A549 treated with AZD9567 at 1 μM for 4 hours (cell line): Measurements from ENCODE around the gene HMOX1. TPM values are rescaled to one million over a fixed set of nuclear protein-coding genes. Genes with fewer than 3 reads are reported as not detected.

Experiments
- total RNA-seq: library from RNA; stranded (reverse); fragments of 200-300 nt; extraction: Qiagen RNA extraction; gene quantifications from 5 replicates; pipeline ENCODE4 v1.2.3, GENCODE V29; 2022; ENCODE audit not compliant: insufficient read depth

The HMOX1 gene, protein sequence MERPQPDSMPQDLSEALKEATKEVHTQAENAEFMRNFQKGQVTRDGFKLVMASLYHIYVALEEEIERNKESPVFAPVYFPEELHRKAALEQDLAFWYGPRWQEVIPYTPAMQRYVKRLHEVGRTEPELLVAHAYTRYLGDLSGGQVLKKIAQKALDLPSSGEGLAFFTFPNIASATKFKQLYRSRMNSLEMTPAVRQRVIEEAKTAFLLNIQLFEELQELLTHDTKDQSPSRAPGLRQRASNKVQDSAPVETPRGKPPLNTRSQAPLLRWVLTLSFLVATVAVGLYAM
- total RNA-seq = 328 to 532 TPM (median 355 TPM) in 5 replicates

DNA sequence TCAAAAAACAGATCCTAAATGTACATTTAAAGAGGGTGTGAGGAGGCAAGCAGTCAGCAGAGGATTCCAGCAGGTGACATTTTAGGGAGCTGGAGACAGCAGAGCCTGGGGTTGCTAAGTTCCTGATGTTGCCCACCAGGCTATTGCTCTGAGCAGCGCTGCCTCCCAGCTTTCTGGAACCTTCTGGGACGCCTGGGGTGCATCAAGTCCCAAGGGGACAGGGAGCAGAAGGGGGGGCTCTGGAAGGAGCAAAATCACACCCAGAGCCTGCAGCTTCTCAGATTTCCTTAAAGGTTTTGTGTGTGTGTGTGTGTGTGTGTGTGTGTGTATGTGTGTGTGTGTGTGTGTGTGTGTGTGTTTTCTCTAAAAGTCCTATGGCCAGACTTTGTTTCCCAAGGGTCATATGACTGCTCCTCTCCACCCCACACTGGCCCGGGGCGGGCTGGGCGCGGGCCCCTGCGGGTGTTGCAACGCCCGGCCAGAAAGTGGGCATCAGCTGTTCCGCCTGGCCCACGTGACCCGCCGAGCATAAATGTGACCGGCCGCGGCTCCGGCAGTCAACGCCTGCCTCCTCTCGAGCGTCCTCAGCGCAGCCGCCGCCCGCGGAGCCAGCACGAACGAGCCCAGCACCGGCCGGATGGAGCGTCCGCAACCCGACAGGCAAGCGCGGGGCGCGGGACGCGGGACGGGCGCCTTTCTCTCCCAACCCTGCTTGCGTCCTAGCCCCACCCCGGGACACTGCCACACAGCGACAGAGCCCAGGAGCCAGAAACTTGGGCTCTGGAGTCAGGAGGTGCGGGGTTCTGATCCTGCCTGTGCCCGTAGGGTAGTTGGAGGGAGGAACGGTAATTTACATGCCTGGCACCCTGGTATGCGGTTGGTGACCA, at the start of gene HMOX1:
Gene HMOX1, plus strand, starts transcription at position 560 of the 887 bp plus-strand sequence. Its CDS starts 78 bp downstream, at position 638.

DNA sequence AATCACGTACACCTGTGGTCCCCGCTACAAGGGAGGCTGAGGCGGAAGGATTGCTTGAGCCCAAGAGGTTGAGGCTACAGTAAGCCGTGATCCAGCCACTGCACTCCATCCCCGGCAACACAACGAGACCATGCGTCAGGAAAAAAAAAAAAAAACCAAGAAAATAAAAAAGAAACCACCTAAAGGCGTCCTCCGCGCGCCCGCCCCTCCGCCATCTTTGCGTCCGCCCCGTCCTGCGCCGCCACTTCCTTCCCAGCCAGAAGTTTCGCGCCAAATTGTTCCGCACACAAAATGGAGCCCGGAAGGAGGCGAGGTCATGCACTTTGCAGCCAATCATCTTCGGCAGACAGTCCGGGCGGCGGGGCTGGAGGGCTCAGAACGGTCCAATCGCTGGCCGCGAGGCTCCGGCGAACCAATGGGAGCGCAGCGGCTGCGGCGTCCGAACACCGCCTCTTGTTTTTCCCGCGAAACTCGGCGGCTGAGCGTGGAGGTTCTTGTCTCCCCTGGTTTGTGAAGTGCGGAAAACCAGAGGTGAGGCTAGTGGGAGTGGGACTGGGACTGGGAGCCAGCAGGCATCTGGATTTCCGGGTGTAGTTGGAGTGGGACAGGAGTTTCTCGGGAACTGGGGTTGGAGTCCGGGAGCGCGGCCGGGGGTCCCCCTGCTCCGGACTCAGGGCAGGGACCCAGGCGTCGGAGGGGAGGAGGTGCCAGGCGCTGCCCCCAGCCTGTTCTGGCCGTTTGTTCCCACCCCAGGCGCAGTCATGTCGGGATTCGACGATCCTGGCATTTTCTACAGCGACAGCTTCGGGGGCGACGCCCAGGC, 19.0 kb downstream of the HMOX1 start, which contains the start of gene MCM5:
Gene MCM5, plus strand, starts transcription at position 463 of the 823 bp plus-strand sequence. Its CDS starts 299 bp downstream, at position 762.

Other genes starting within 250 kb of the HMOX1 start
- gene HMGXB4, start 123.6 kb upstream of the HMOX1 start, total RNA-seq = 8.2 to 11.9 TPM (median 11.5 TPM) in 5 replicates
- gene TOM1, start 81.2 kb upstream of the HMOX1 start, total RNA-seq = 12.4 to 19.4 TPM (median 13.6 TPM) in 5 replicates
- gene MCM5, start 19.0 kb downstream of the HMOX1 start, total RNA-seq = 80.4 to 97.0 TPM (median 84.5 TPM) in 5 replicates
- 0.57 to 0.80 TPM (median 0.72 TPM) in 5 replicates for gene RASD2, start 159.7 kb downstream of the HMOX1 start, total RNA-seq
- 6.6 to 9.0 TPM (median 7.4 TPM) in 4 of 5 replicates, not detected in the other for gene MB, start 236.2 kb downstream of the HMOX1 start, total RNA-seq